ENCODE measurements around the gene METTL1. TPM values are rescaled to one million over a fixed set of nuclear protein-coding genes. Genes with fewer than 3 reads are reported as not detected.
A peak's percentile ranks its signal among the peaks of the same experiment; 100 is the strongest.

Gene METTL1
- total RNA-seq, 2 donors from 2014 or later: 1.5 to 8.5 TPM

- Histone ChIP-seq H3K36me3 (peaks cover 39% of the 10 kb centered on the region), H3K27me3 (no peaks in the 10 kb centered on the region), H3K27ac (no peak overlapping the region), H3K4me1 (peaks cover 0 to 16% of the 10 kb centered on the region in 2 donors), H3K9me3 (no peaks in the 10 kb centered on the region), H3K4me3 (peak overlapping the region; percentile 77 to 100)
- no peak for TF ChIP-seq CTCF (IDR thresholded peaks at IDR 0.05)
- no peak for DNase-seq (ENCODE audit: low spot score)
These were observed 11.5 kb upstream of the METTL1 start for GRCh38 chr12:57783466-57783801.

- peak within 1 kb of the TSS; percentile 61 to 69 for H3K27ac ChIP-seq
- H3K27me3 ChIP-seq: no peaks in the 10 kb centered on the region
- DNase-seq (ENCODE audit: low spot score): peak; percentile 96
- H3K36me3 ChIP-seq: peaks cover 33% of the 10 kb centered on the region
- TF ChIP-seq CTCF (IDR thresholded peaks at IDR 0.05): peak; percentile 64 to 97
- no peaks in the 10 kb centered on the region for H3K9me3 ChIP-seq
- H3K4me1 ChIP-seq: peaks cover 0 to 16% of the 10 kb centered on the region in 2 donors
- H3K4me3 ChIP-seq: peak within 1 kb of the TSS; percentile 77 to 100
These were observed 10.9 kb upstream of the METTL1 start, which contains the start of gene TSFM for GRCh38 chr12:57782608-57783465. Gene TSFM (plus strand): TSS chr12:57782787. CDS start chr12:57782802, 15 bp downstream.

GRCh38 chr12:57782243-57782607 is 10.3 kb upstream of the METTL1 start:
- Histone ChIP-seq H3K9me3 (no peaks in the 10 kb centered on the region), H3K4me3 (peak overlapping the region; percentile 77 to 100), H3K36me3 (peaks cover 27% of the 10 kb centered on the region), H3K4me1 (peaks cover 0 to 16% of the 10 kb centered on the region in 2 donors), H3K27ac (peak overlapping the region in 1 of 2 donors; percentile 61), H3K27me3 (no peaks in the 10 kb centered on the region)
- DNase-seq (ENCODE audit: low spot score): no peak
- TF ChIP-seq CTCF (IDR thresholded peaks at IDR 0.05): no peak

- H3K27me3 ChIP-seq: no peaks in the 10 kb centered on the region
- no peak overlapping the region for H3K27ac ChIP-seq
- H3K4me1 ChIP-seq: peaks cover 0 to 16% of the 10 kb centered on the region in 2 donors
- H3K4me3 ChIP-seq: no peak overlapping the region
- DNase-seq (ENCODE audit: low spot score): no peak
- TF ChIP-seq CTCF (IDR thresholded peaks at IDR 0.05): no peak
- no peaks in the 10 kb centered on the region for H3K9me3 ChIP-seq
- H3K36me3 ChIP-seq: peaks cover 23% of the 10 kb centered on the region
These were observed 9.9 kb upstream of the METTL1 start for GRCh38 chr12:57781801-57782200.

GRCh38 chr12:57781244-57781643 is 9.3 kb upstream of the METTL1 start:
- no peak for DNase-seq (ENCODE audit: low spot score)
- TF ChIP-seq CTCF (IDR thresholded peaks at IDR 0.05): no peak
- no peaks in the 10 kb centered on the region for H3K27me3 ChIP-seq
- H3K4me1 ChIP-seq: peaks cover 0 to 16% of the 10 kb centered on the region in 2 donors
- peaks cover 18% of the 10 kb centered on the region for H3K36me3 ChIP-seq
- no peak overlapping the region for H3K4me3 ChIP-seq
- no peak overlapping the region for H3K27ac ChIP-seq
- no peaks in the 10 kb centered on the region for H3K9me3 ChIP-seq
